Loucy (cell line): ENCODE results near the gene MOB3B.

Experiments used
- H2AFZ ChIP-seq: fragments of 200-600 bp; sonication (generic); 2 replicates; pipeline ENCODE4 v1.6.0; 2016; ENCODE audit warnings: antibody characterized with exemption, mild to moderate bottlenecking, low read length, moderate library complexity
- H3F3A ChIP-seq: fragments of 200-600 bp; 2 replicates; pipeline ENCODE4 v1.6.0; 2016; ENCODE audit warnings: antibody characterized with exemption, low read depth, mild to moderate bottlenecking
- H3K27me3 ChIP-seq: fragments of 200-600 bp; sonication (generic); 2 replicates; pipeline ENCODE4 v1.6.1; 2014; ENCODE audit warnings: low read length, mild to moderate bottlenecking; ENCODE audit not compliant: insufficient read depth, poor library complexity, severe bottlenecking
- H3K36me3 ChIP-seq: fragments of 200-600 bp; sonication (generic); 2 replicates; pipeline ENCODE4 v1.6.1; 2016; ENCODE audit warnings: low read length; ENCODE audit not compliant: insufficient read depth
- H3K4me1 ChIP-seq: fragments of 200-600 bp; sonication (generic); 2 replicates; pipeline ENCODE4 v1.5.1; 2014; ENCODE audit warnings: low read length, mild to moderate bottlenecking; ENCODE audit not compliant: insufficient read depth, poor library complexity, severe bottlenecking
- H3K4me2 ChIP-seq: fragments of 200-600 bp; sonication (generic); 2 replicates; pipeline ENCODE4 v1.6.0; 2014; ENCODE audit warnings: antibody characterized with exemption, low read length, low read depth, mild to moderate bottlenecking; ENCODE audit not compliant: poor library complexity, severe bottlenecking
- H3K4me3 ChIP-seq: fragments of 200-600 bp; sonication (generic); 2 replicates; pipeline ENCODE4 v1.5.1; 2014; ENCODE audit warnings: low read length, mild to moderate bottlenecking, mixed read lengths; ENCODE audit not compliant: poor library complexity, severe bottlenecking
- H3K79me2 ChIP-seq: fragments of 200-600 bp; sonication (generic); 2 replicates; pipeline ENCODE4 v1.6.1; 2014; ENCODE audit warnings: low read length; ENCODE audit not compliant: insufficient read depth
- H3K9ac ChIP-seq: fragments of 200-600 bp; sonication (generic); 2 replicates; pipeline ENCODE4 v1.6.0; 2014; ENCODE audit warnings: mild to moderate bottlenecking, low read depth, low read length, moderate library complexity; ENCODE audit not compliant: poor library complexity, severe bottlenecking
- H3K9me2 ChIP-seq: fragments of 200-600 bp; sonication (generic); replicated peaks from 2 replicates; pipeline ENCODE4 v1.6.1; 2016; ENCODE audit warnings: low read depth, low read length, mixed read lengths
- H3K9me3 ChIP-seq: fragments of 200-600 bp; sonication (generic); 2 replicates; pipeline ENCODE4 v1.6.1; 2014; ENCODE audit warnings: mild to moderate bottlenecking, antibody characterized with exemption, low read length, low read depth; ENCODE audit not compliant: insufficient read depth
- H4K20me1 ChIP-seq: fragments of 200-600 bp; sonication (generic); 2 replicates; pipeline ENCODE4 v1.6.0; 2014; ENCODE audit warnings: antibody characterized with exemption, low read length, mild to moderate bottlenecking; ENCODE audit not compliant: insufficient read depth, poor library complexity, severe bottlenecking
- CTCF ChIP-seq: fragments of 200-600 bp; sonication (generic); conservative IDR thresholded peaks from 2 replicates; pipeline ENCODE4 v1.5.1; 2014; ENCODE audit warnings: mild to moderate bottlenecking, antibody characterized with exemption, low read length
- EZH2phosphoT487 ChIP-seq: fragments of 200-600 bp; IDR thresholded peaks from 2 replicates; pipeline ENCODE4 v1.6.1; 2018; ENCODE audit warnings: antibody characterized with exemption, mild to moderate bottlenecking, moderate library complexity, borderline replicate concordance

MOB3B gene

GRCh38 chr9:27398982-27399653 is 130.5 kb downstream of the MOB3B start:
- Histone ChIP-seq H2AFZ (no peak overlapping the region), H3K27me3 (no peaks in the 10 kb centered on the region), H3K4me2 (no peak overlapping the region), H3K79me2 (no peaks in the 10 kb centered on the region), H4K20me1 (no peaks in the 10 kb centered on the region), H3K4me1 (peaks cover 9% of the 10 kb centered on the region), H3K9me3 (no peaks in the 10 kb centered on the region), H3K9ac (no peak overlapping the region), H3K9me2 (no peaks in the 10 kb centered on the region), H3F3A (no peaks in the 10 kb centered on the region), H3K4me3 (no peak overlapping the region), H3K36me3 (no peaks in the 10 kb centered on the region)
- TF ChIP-seq CTCF (no peak), EZH2phosphoT487 (no peak)

GRCh38 chr9:27396495-27396894 is 133.1 kb downstream of the MOB3B start:
- no peak overlapping the region for H2AFZ ChIP-seq

GRCh38 chr9:27395484-27395921 is 134.1 kb downstream of the MOB3B start:
- Histone ChIP-seq H3K36me3 (no peaks in the 10 kb centered on the region), H3K4me1 (peaks cover 22% of the 10 kb centered on the region), H3K4me2 (no peak overlapping the region), H3K9me3 (no peaks in the 10 kb centered on the region), H3K27me3 (no peaks in the 10 kb centered on the region), H2AFZ (no peak overlapping the region), H3F3A (no peaks in the 10 kb centered on the region), H4K20me1 (no peaks in the 10 kb centered on the region), H3K9ac (no peak overlapping the region), H3K9me2 (no peaks in the 10 kb centered on the region), H3K79me2 (no peaks in the 10 kb centered on the region), H3K4me3 (no peak overlapping the region)
- TF ChIP-seq EZH2phosphoT487 (no peak), CTCF (no peak)

More at GRCh38 chr9:27396495-27396894, 133.1 kb downstream of the MOB3B start:
- peaks cover 22% of the 10 kb centered on the region for H3K4me1 ChIP-seq
- no peaks in the 10 kb centered on the region for H3K36me3 ChIP-seq
- H3F3A ChIP-seq, result no peaks in the 10 kb centered on the region
- H4K20me1 ChIP-seq, result no peaks in the 10 kb centered on the region
- H3K9me2 ChIP-seq, result no peaks in the 10 kb centered on the region
- no peaks in the 10 kb centered on the region for H3K79me2 ChIP-seq
- no peaks in the 10 kb centered on the region for H3K9me3 ChIP-seq
- H3K4me2 ChIP-seq, result no peak overlapping the region
- H3K4me3 ChIP-seq, result no peak overlapping the region
- H3K27me3 ChIP-seq, result no peaks in the 10 kb centered on the region
- TF ChIP-seq CTCF, result no peak
- no peak for TF ChIP-seq EZH2phosphoT487
- no peak overlapping the region for H3K9ac ChIP-seq
